GM18873 (cell line): ENCODE data around the gene TUBE1.
A peak's percentile ranks its signal among the peaks of the same experiment; 100 is the strongest.
"Not testable (repeated sequence)": the region's sequence is repeated elsewhere in the genome, so short reads cannot be mapped to it uniquely, and the experiment has no call there.

Experiments used
- ATAC-seq: cut with Tn5 transposase; IDR thresholded peaks from one replicate; pipeline ENCODE4 v1.9.1; 2021; ENCODE audit warnings: mild to moderate bottlenecking, moderate library complexity, moderate number of reproducible peaks; ENCODE audit not compliant: unreplicated experiment, low FRiP score

TUBE1 gene

GRCh38 chr6:112087136-112087911 lies at the start of gene TUBE1, which contains the start of gene FAM229B:
Gene TUBE1, minus strand, starts transcription at chr6:112087482. Its CDS starts 48 bp downstream, at chr6:112087434.
Gene FAM229B, plus strand, starts transcription at chr6:112087591. Its CDS starts 11,693 bp downstream, at chr6:112099284.
- peak; percentile 98 for ATAC-seq

GRCh38 chr6:112130878-112131277 lies 43.6 kb upstream of the TUBE1 start:
- no peak for ATAC-seq

- ATAC-seq, result no peak
Observed at GRCh38 chr6:112128208-112128607, 40.9 kb upstream of the TUBE1 start.

GRCh38 chr6:112123982-112124381 lies 36.7 kb upstream of the TUBE1 start:
- no peak for ATAC-seq

- ATAC-seq, result no peak
Observed at GRCh38 chr6:112122756-112123155, 35.5 kb upstream of the TUBE1 start.

- no peak for ATAC-seq
Observed at GRCh38 chr6:112118034-112118433, 30.8 kb upstream of the TUBE1 start.

- no peak for ATAC-seq
Observed at GRCh38 chr6:112117554-112117953, 30.3 kb upstream of the TUBE1 start.

- ATAC-seq, result no peak
Observed at GRCh38 chr6:112116221-112116620, 28.9 kb upstream of the TUBE1 start.

- no peak for ATAC-seq
Observed at GRCh38 chr6:112114577-112115223, 27.4 kb upstream of the TUBE1 start.

GRCh38 chr6:112113918-112114317 lies 26.6 kb upstream of the TUBE1 start:
- ATAC-seq, result no peak

- no peak for ATAC-seq
Observed at GRCh38 chr6:112113431-112113830, 26.1 kb upstream of the TUBE1 start.

GRCh38 chr6:112109262-112109661 lies 22.0 kb upstream of the TUBE1 start:
- no peak for ATAC-seq

- ATAC-seq, result no peak
Observed at GRCh38 chr6:112106562-112106961, 19.3 kb upstream of the TUBE1 start.

- ATAC-seq, result not testable (repeated sequence)
Observed at GRCh38 chr6:112106026-112106425, 18.7 kb upstream of the TUBE1 start.

- no peak for ATAC-seq
Observed at GRCh38 chr6:112100561-112100960, 13.3 kb upstream of the TUBE1 start.

- no peak for ATAC-seq
Observed at GRCh38 chr6:112096901-112097300, 9.6 kb upstream of the TUBE1 start.

GRCh38 chr6:112087916-112088315 lies 634 bp upstream of the TUBE1 start:
- ATAC-seq, result no peak

- ATAC-seq, result peak; percentile 18
Observed at GRCh38 chr6:112086744-112087135, 542 bp downstream of the TUBE1 start.

- ATAC-seq, result no peak
Observed at GRCh38 chr6:112085286-112086065, 1.8 kb downstream of the TUBE1 start.

GRCh38 chr6:112081569-112081968 lies 5.7 kb downstream of the TUBE1 start:
- no peak for ATAC-seq

GRCh38 chr6:112066606-112067005 lies 20.7 kb downstream of the TUBE1 start:
- ATAC-seq, result no peak
